Colonic mucosa (tissue), 4 donors: Measurements from ENCODE around the gene ROBO1. TPM values are rescaled to one million over a fixed set of nuclear protein-coding genes. Genes with fewer than 3 reads are reported as not detected.

Experiments used
- DNase-seq: peaks from one replicate; pipeline ENCODE4 v3.0.0-alpha.2; 2020
- H3K27ac ChIP-seq: fragments of 200-600 bp; one replicate; pipeline ENCODE4 v1.8.0; 2021
- H3K27me3 ChIP-seq: fragments of 200-600 bp; one replicate; pipeline ENCODE4 v1.8.0; 2021
- H3K36me3 ChIP-seq: fragments of 200-600 bp; one replicate; pipeline ENCODE4 v1.8.0; 2021
- H3K4me1 ChIP-seq: fragments of 200-600 bp; one replicate; pipeline ENCODE4 v1.8.0; 2021; ENCODE audit warnings: mild to moderate bottlenecking
- H3K4me3 ChIP-seq: fragments of 200-600 bp; one replicate; pipeline ENCODE4 v1.8.0; 2021
- H3K9ac ChIP-seq, 2 donors: one replicate each; pipeline ENCODE4 v1.7.0; 2013; ENCODE audit warnings: control low read depth in 2 of 2, low read depth in 2 of 2, low read length in 2 of 2
- H3K9me3 ChIP-seq: fragments of 200-600 bp; one replicate; pipeline ENCODE4 v1.8.0; 2021
- CTCF ChIP-seq: fragments of 200-600 bp; IDR thresholded peaks from one replicate; pipeline ENCODE4 v1.8.0; 2022; ENCODE audit warnings: antibody characterized with exemption, mild to moderate bottlenecking
- intact Hi-C: fragments of 100-400 bp; cut with DNase I; formaldehyde crosslinking; loops from one replicate; pipeline ENCODE4 v1.14.1; 2022
- total RNA-seq, 2 donors: library from RNA; stranded (reverse); fragmentation: NEBNext Ultra II Directional in 1 of 2; extraction: Animal tissue kit (Norgen Biotek cat#: 25700) in 1 of 2; gene quantifications; one replicate each; pipeline ENCODE4 v1.2.1, GENCODE V29; 2021
- donor health status: healthy.
- donor health status: DM: no; HTN: no; CAD: no.
- donor health status: DM: no; HTN: no; CAD: no.

Gene ROBO1
- total RNA-seq, 2 donors from 2014 or later = 8.1 to 9.4 TPM

GRCh38 chr3:78937475-78937874 lies 830.3 kb downstream of the ROBO1 start:
- TF ChIP-seq CTCF = no peak
- no peaks in the 10 kb centered on the region for H3K27me3 ChIP-seq
- H3K4me3 ChIP-seq = no peak overlapping the region
- no peak overlapping the region for H3K27ac ChIP-seq
- H3K36me3 ChIP-seq = no peaks in the 10 kb centered on the region
- no peak for DNase-seq
- intact Hi-C loops = no loop called here
- no peaks in the 10 kb centered on the region for H3K4me1 ChIP-seq
- H3K9me3 ChIP-seq = no peaks in the 10 kb centered on the region
- no peak overlapping the region for H3K9ac ChIP-seq

GRCh38 chr3:78927759-78928158 lies 840.0 kb downstream of the ROBO1 start:
- no peaks in the 10 kb centered on the region for H3K27me3 ChIP-seq

GRCh38 chr3:78926523-78926922 lies 841.3 kb downstream of the ROBO1 start:
- H3K4me3 ChIP-seq = no peak overlapping the region
- H3K9me3 ChIP-seq = no peaks in the 10 kb centered on the region
- no peak for DNase-seq
- TF ChIP-seq CTCF = no peak
- no peaks in the 10 kb centered on the region for H3K27me3 ChIP-seq
- no peaks in the 10 kb centered on the region for H3K4me1 ChIP-seq
- no peak overlapping the region for H3K27ac ChIP-seq
- H3K9ac ChIP-seq = no peak overlapping the region
- H3K36me3 ChIP-seq = no peaks in the 10 kb centered on the region
- intact Hi-C loops = no loop called here

More at GRCh38 chr3:78927759-78928158, 840.0 kb downstream of the ROBO1 start:
- Histone ChIP-seq H3K4me1 (no peaks in the 10 kb centered on the region), H3K4me3 (no peak overlapping the region), H3K36me3 (no peaks in the 10 kb centered on the region), H3K27ac (no peak overlapping the region), H3K9me3 (no peaks in the 10 kb centered on the region), H3K9ac (no peak overlapping the region)
- no peak for TF ChIP-seq CTCF
- DNase-seq = no peak
- intact Hi-C loops = no loop called here

- Histone ChIP-seq H3K9ac (no peak overlapping the region), H3K36me3 (no peaks in the 10 kb centered on the region), H3K27me3 (no peaks in the 10 kb centered on the region), H3K9me3 (no peaks in the 10 kb centered on the region), H3K4me1 (no peaks in the 10 kb centered on the region), H3K4me3 (no peak overlapping the region), H3K27ac (no peak overlapping the region)
- intact Hi-C loops = no loop called here
- TF ChIP-seq CTCF = no peak
- DNase-seq = no peak
Observed at GRCh38 chr3:78924711-78925110, 843.1 kb downstream of the ROBO1 start.

GRCh38 chr3:78919021-78919755 lies 848.6 kb downstream of the ROBO1 start:
- intact Hi-C loops = no loop called here
- H3K9ac ChIP-seq = no peak overlapping the region
- no peak for TF ChIP-seq CTCF
- H3K27ac ChIP-seq = no peak overlapping the region
- no peak overlapping the region for H3K4me3 ChIP-seq
- DNase-seq = no peak
- no peaks in the 10 kb centered on the region for H3K4me1 ChIP-seq
- H3K36me3 ChIP-seq = no peaks in the 10 kb centered on the region
- H3K9me3 ChIP-seq = no peaks in the 10 kb centered on the region
- no peaks in the 10 kb centered on the region for H3K27me3 ChIP-seq
